H1 (cell line): ENCODE data around the gene NXPH1. TPM values are rescaled to one million over a fixed set of nuclear protein-coding genes. Genes with fewer than 3 reads are reported as not detected.

Source experiments
- CTCF ChIA-PET: fragments of 300-600 bp; sonication (Branson Sonifier 250); formaldehyde crosslinking; loops from one replicate; lab custom pipeline; 2021; ENCODE audit not compliant: partially characterized antibody; lab: Charles Lee
- POLR2A ChIA-PET: fragments of 300-600 bp; sonication (Branson Sonifier 250); formaldehyde crosslinking; loops from one replicate; lab custom pipeline; 2021; ENCODE audit warnings: inconsistent platforms; ENCODE audit not compliant: partially characterized antibody; lab: Charles Lee
- DNase-seq, 2 experiments: peaks; one replicate each; pipeline versions ENCODE4 v3.0.0 to v3.0.0-alpha.2; 2010 to 2022; ENCODE audit warnings: low spot score in 2 of 2, low read depth in 1 of 2, mixed read lengths in 1 of 2
- FAIRE-seq: peaks from 2 replicates; lab custom pipeline; 2011; peaks lifted over from hg19 to GRCh38; lab: Jason Lieb, UNC
- H2AFZ ChIP-seq: 2 replicates; pipeline ENCODE4 v1.8.1; 2012; ENCODE audit warnings: low read length, inconsistent platforms
- H2AK5ac ChIP-seq: 2 replicates; pipeline ENCODE4 v1.6.1; 2013; ENCODE audit warnings: low read depth, low read length
- H2BK120ac ChIP-seq: replicated peaks from 2 replicates; pipeline ENCODE3; 2013; ENCODE audit warnings: low read depth, low read length, inconsistent platforms
- H2BK12ac ChIP-seq: 2 replicates; pipeline ENCODE4 v1.6.1; 2013; ENCODE audit warnings: low read depth, low read length
- H2BK15ac ChIP-seq: 2 replicates; pipeline ENCODE4 v1.6.1; 2013; ENCODE audit warnings: low read length
- H2BK20ac ChIP-seq: 2 replicates; pipeline ENCODE4 v1.6.1; 2013; ENCODE audit warnings: low read length
- H2BK5ac ChIP-seq: 2 replicates; pipeline ENCODE4 v1.6.1; 2013; ENCODE audit warnings: low read depth, low read length
- H3K14ac ChIP-seq: 2 replicates; pipeline ENCODE4 v1.6.1; 2013; ENCODE audit warnings: inconsistent platforms; ENCODE audit not compliant: insufficient read length
- H3K18ac ChIP-seq: 2 replicates; pipeline ENCODE4 v1.6.1; 2013; ENCODE audit warnings: low read length; ENCODE audit errors: extremely low read depth
- H3K23ac ChIP-seq: 2 replicates; pipeline ENCODE4 v1.6.1; 2013; ENCODE audit warnings: inconsistent platforms; ENCODE audit not compliant: insufficient read length
- H3K23me2 ChIP-seq: 2 replicates; pipeline ENCODE4 v1.6.1; 2013; ENCODE audit warnings: low read depth, low read length
- H3K27ac ChIP-seq: 2 replicates; pipeline ENCODE4 v1.6.1; 2011; ENCODE audit warnings: low read depth, low read length, inconsistent platforms
- H3K27me3 ChIP-seq, 4 experiments: replicated peaks in 1 of 4; 1 replicate in 1 of 4; 2 replicates in 3 of 4; pipeline versions ENCODE4 v1.6.1 to v1.8.1; 2011 to 2013; ENCODE audit warnings: low read length in 3 of 4, mild to moderate bottlenecking in 3 of 4, inconsistent platforms in 2 of 4, mixed read lengths in 2 of 4, moderate library complexity in 1 of 4; ENCODE audit not compliant: control insufficient read depth in 3 of 4, insufficient read depth in 3 of 4; ENCODE audit errors: extremely low read depth in 1 of 4
- H3K36me3 ChIP-seq, 4 experiments: 2 replicates each; pipeline versions ENCODE4 v1.6.1 to v1.8.1; 2011 to 2013; ENCODE audit warnings: mild to moderate bottlenecking in 4 of 4, low read length in 3 of 4, moderate library complexity in 2 of 4, control low read depth in 1 of 4, inconsistent platforms in 1 of 4; ENCODE audit not compliant: insufficient read depth in 4 of 4, control insufficient read depth in 2 of 4
- H3K4ac ChIP-seq: replicated peaks from 2 replicates; pipeline ENCODE3; 2013; ENCODE audit warnings: low read length, low read depth, mixed read lengths, inconsistent platforms; ENCODE audit not compliant: insufficient read length
- H3K4me1 ChIP-seq, 4 experiments: replicated peaks in 1 of 4; 1 replicate in 1 of 4; 2 replicates in 3 of 4; pipeline versions ENCODE4 v1.6.1 to v1.8.1; 2011 to 2013; ENCODE audit warnings: low read length in 3 of 4, inconsistent platforms in 2 of 4, mixed read lengths in 1 of 4; ENCODE audit not compliant: insufficient read depth in 4 of 4, control insufficient read depth in 3 of 4
- H3K4me2 ChIP-seq, 2 experiments: 2 replicates each; pipeline versions ENCODE4 v1.6.1 to v1.8.1; 2011 to 2013; ENCODE audit warnings: low read depth in 2 of 2, low read length in 2 of 2, control low read depth in 1 of 2, inconsistent platforms in 1 of 2, mild to moderate bottlenecking in 1 of 2; ENCODE audit not compliant: insufficient read depth in 1 of 2
- H3K4me3 ChIP-seq, 4 experiments: fragments of 200-600, 300-600 bp in 1 of 4; sonication (generic), shearing (Covaris generic), sonication (Bioruptor Twin) in 1 of 4; 2 replicates each; pipeline versions ENCODE4 v1.5.1 to v1.8.1; 2011 to 2016; ENCODE audit warnings: low read length in 4 of 4, low read depth in 3 of 4, control low read depth in 2 of 4, inconsistent platforms in 2 of 4, mild to moderate bottlenecking in 2 of 4, mixed read lengths in 1 of 4, moderate library complexity in 1 of 4; ENCODE audit not compliant: insufficient read depth in 2 of 4; ENCODE audit errors: extremely low read depth in 1 of 4
- H3K56ac ChIP-seq: replicated peaks from 2 replicates; pipeline ENCODE3; 2013; ENCODE audit warnings: low read depth, mild to moderate bottlenecking, mixed read lengths, low read length, inconsistent platforms; ENCODE audit not compliant: insufficient read length
- H3K79me1 ChIP-seq: 2 replicates; pipeline ENCODE4 v1.6.1; 2013; ENCODE audit warnings: low read depth, low read length, control low read depth
- H3K79me2 ChIP-seq, 2 experiments: 2 replicates each; pipeline versions ENCODE4 v1.6.1 to v1.8.1; 2012 to 2013; ENCODE audit warnings: low read length in 2 of 2, mild to moderate bottlenecking in 2 of 2, inconsistent platforms in 1 of 2; ENCODE audit not compliant: insufficient read depth in 2 of 2, control insufficient read depth in 1 of 2
- H3K9ac ChIP-seq, 4 experiments: replicated peaks in 1 of 4; 1 replicate in 1 of 4; 2 replicates in 3 of 4; pipeline versions ENCODE4 v1.6.1 to v1.8.1; 2011 to 2013; ENCODE audit warnings: low read depth in 3 of 4, low read length in 3 of 4, control low read depth in 2 of 4, mild to moderate bottlenecking in 2 of 4, moderate library complexity in 2 of 4, inconsistent platforms in 1 of 4; ENCODE audit errors: extremely low read depth in 1 of 4
- H3K9me3 ChIP-seq, 2 experiments: 2 replicates each; pipeline versions ENCODE4 v1.6.1 to v1.8.1; 2012 to 2013; ENCODE audit warnings: mild to moderate bottlenecking in 2 of 2, moderate library complexity in 2 of 2, control low read depth in 1 of 2, inconsistent platforms in 1 of 2, low read depth in 1 of 2, low read length in 1 of 2, mixed read lengths in 1 of 2; ENCODE audit not compliant: insufficient read depth in 2 of 2
- H4K20me1 ChIP-seq, 2 experiments: replicated peaks in 1 of 2; 2 replicates each; pipeline versions ENCODE3 to v1.8.1; 2011 to 2013; ENCODE audit warnings: inconsistent platforms in 2 of 2, low read length in 2 of 2, mild to moderate bottlenecking in 1 of 2; ENCODE audit not compliant: insufficient read depth in 2 of 2, control insufficient read depth in 1 of 2
- H4K5ac ChIP-seq: 2 replicates; pipeline ENCODE4 v1.6.1; 2013; ENCODE audit warnings: low read length, low read depth, mixed read lengths, inconsistent platforms; ENCODE audit not compliant: insufficient read length
- H4K8ac ChIP-seq: 2 replicates; pipeline ENCODE4 v1.8.0; 2013; ENCODE audit warnings: mild to moderate bottlenecking, moderate library complexity, low read length, inconsistent platforms; ENCODE audit not compliant: insufficient read depth; ENCODE audit errors: extremely low read depth
- H4K91ac ChIP-seq: replicated peaks from 2 replicates; pipeline ENCODE3; 2013; ENCODE audit warnings: low read length, mixed read lengths, inconsistent platforms; ENCODE audit not compliant: insufficient read length
- CEBPB ChIP-seq: IDR thresholded peaks from 2 replicates; pipeline ENCODE4 v1.6.1; 2012; ENCODE audit warnings: low read depth, low read length
- EP300 ChIP-seq, 2 experiments: IDR thresholded peaks; 1 replicate in 1 of 2; 2 replicates in 1 of 2; pipeline ENCODE4 v1.6.1; 2011 to 2012; ENCODE audit warnings: low read depth in 2 of 2, low read length in 2 of 2, mild to moderate bottlenecking in 2 of 2, borderline replicate concordance in 1 of 2, inconsistent platforms in 1 of 2, moderate library complexity in 1 of 2
- FOSL1 ChIP-seq: IDR thresholded peaks from 2 replicates; pipeline ENCODE4 v1.6.1; 2011; ENCODE audit warnings: mild to moderate bottlenecking, low read depth, low read length, moderate library complexity; ENCODE audit not compliant: insufficient read depth
- GTF2F1 ChIP-seq: IDR thresholded peaks from 2 replicates; pipeline ENCODE4 v1.6.1; 2012; ENCODE audit warnings: low read depth, low read length, improper control_type of control experiment, borderline replicate concordance
- POLR2AphosphoS5 ChIP-seq: IDR thresholded peaks from 2 replicates; pipeline ENCODE4 v1.6.1; 2011; ENCODE audit warnings: low read depth, low read length
- WGBS, 2 experiments: shearing (Covaris generic) in 1 of 2; methylation state at CpG; one replicate each; pipeline versions ENCODE4 v1.1.6 to v1.1.7; 2013 to 2015; ENCODE audit warnings: low lambda C conversion rate in 2 of 2, mixed read lengths in 2 of 2, inconsistent platforms in 1 of 2, low coverage in 1 of 2, missing lambda C conversion rate in 1 of 2; ENCODE audit not compliant: insufficient replicate concordance in 2 of 2, insufficient coverage in 1 of 2, insufficient read length in 1 of 2; ENCODE audit errors: extremely low coverage in 1 of 2, missing lambda C conversion rate in 1 of 2; 5-methylcytosine and 5-hydroxymethylcytosine counted together
- polyA plus RNA-seq, 7 experiments: library from polyadenylated mRNA; depleted of rRNA in 3 of 7; stranded (reverse) in 5 of 7; unstranded in 2 of 7; fragments of >200 nt in 5 of 7; fragments of 200-250 nt in 2 of 7; gene quantifications; 1 replicate in 5 of 7; 2 replicates in 1 of 7; 4 replicates in 1 of 7; pipeline versions ENCODE4 v1.2.1 to v1.2.3, GENCODE V29; 2011 to 2013; ENCODE audit warnings: missing spikeins in 2 of 7, mixed read lengths in 2 of 7
- total RNA-seq: library from RNA; stranded (reverse); fragmentation: NEBNext Ultra II Directional; extraction: Animal tissue kit (Norgen Biotek cat#: 25700); gene quantifications from 2 replicates; pipeline ENCODE4 v1.2.1, GENCODE V29; 2021

Gene NXPH1
- total and polyA plus RNA-seq, 2 of the 8 experiments (the other 6 are each of a cell fraction or from before 2014, with no cell fraction given): 0.14 to 1.0 TPM

- H3K79me2 ChIP-seq: no peaks in the 10 kb centered on the region
- no peak overlapping the region for H3K4ac ChIP-seq
- ChIA-PET CTCF (no interaction called here), POLR2A (no interaction called here)
- H3K18ac ChIP-seq: no peak overlapping the region
- no peak overlapping the region for H3K27ac ChIP-seq
- H2AK5ac ChIP-seq: no peak overlapping the region
- H3K14ac ChIP-seq: no peak overlapping the region
- H2BK15ac ChIP-seq: no peak overlapping the region
- H3K4me1 ChIP-seq: no peaks in the 10 kb centered on the region
- H3K4me2 ChIP-seq: no peak overlapping the region
- H2AFZ ChIP-seq: no peak overlapping the region
- no peak for FAIRE-seq
- H2BK120ac ChIP-seq: no peak overlapping the region
- no peaks in the 10 kb centered on the region for H3K27me3 ChIP-seq
- no peak overlapping the region for H3K4me3 ChIP-seq
- H2BK12ac ChIP-seq: no peak overlapping the region
- no peak overlapping the region for H3K23ac ChIP-seq
- H4K8ac ChIP-seq: no peak overlapping the region
- no peaks in the 10 kb centered on the region for H3K9me3 ChIP-seq
- H2BK20ac ChIP-seq: no peak overlapping the region
- H3K36me3 ChIP-seq: no peaks in the 10 kb centered on the region
- no peaks in the 10 kb centered on the region for H3K23me2 ChIP-seq
- no peaks in the 10 kb centered on the region for H3K79me1 ChIP-seq
- no peak overlapping the region for H3K9ac ChIP-seq
- DNase-seq: no peak
- H3K56ac ChIP-seq: no peak overlapping the region
- 91% methylated on average over 5 of the region's 5 CpGs; no CpG with 5 or more reads in 1 of the 2 experiments for WGBS, 2 experiments
- H4K5ac ChIP-seq: no peak overlapping the region
- no peak for TF ChIP-seq GTF2F1
- no peak for TF ChIP-seq FOSL1
- TF ChIP-seq CEBPB: no peak
- TF ChIP-seq POLR2AphosphoS5: no peak
- TF ChIP-seq EP300 (IDR thresholded peaks at IDR 0.05; ENCODE audit: borderline replicate concordance in 1 of 2, low read depth in 2 of 2, low read length in 2 of 2): no peak
- H4K91ac ChIP-seq: no peak overlapping the region
- H4K20me1 ChIP-seq: no peaks in the 10 kb centered on the region
- no peak overlapping the region for H2BK5ac ChIP-seq
Observed at GRCh38 chr7:8515640-8516185, 82.3 kb downstream of the NXPH1 start.
